ENCODE measurements around the gene EAF1. TPM values are rescaled to one million over a fixed set of nuclear protein-coding genes. Genes with fewer than 3 reads are reported as not detected.
"Not testable (repeated sequence)": the region's sequence is repeated elsewhere in the genome, so short reads cannot be mapped to it uniquely, and the experiment has no call there.

The EAF1 gene
- polyA plus RNA-seq (2013, experiment 1 of 2): 25.2 TPM
- polyA plus RNA-seq (2013, experiment 2 of 2): 20.2 TPM

GRCh38 chr3:15427182-15427880 lies at the start of gene EAF1, which contains the start of gene METTL6:
Gene EAF1 (plus strand): TSS chr3:15427598. CDS start chr3:15427780, 182 bp downstream.
Gene METTL6 (minus strand): TSS chr3:15427544. CDS start chr3:15426511, 1,033 bp downstream.
- Histone ChIP-seq H3K4me1 (ENCODE audit: control insufficient read depth, insufficient read depth, low read length, poor library complexity, severe bottlenecking) (peaks cover 14% of the 10 kb centered on the region), H3K27ac (ENCODE audit: low read depth, low read length, severe bottlenecking) (peak within 1 kb of the TSS; percentile 71), H3K4me3 (ENCODE audit: extremely low read depth, insufficient read depth, low read length, poor library complexity, severe bottlenecking) (peak within 1 kb of the TSS; percentile 95), H3K36me3 (ENCODE audit: control insufficient read depth, insufficient read depth, low read length) (peaks cover 69% of the 10 kb centered on the region), H3K9me3 (ENCODE audit: control insufficient read depth, low read length) (peaks cover 4% of the 10 kb centered on the region)
- WGBS, 2 experiments (ENCODE audit: insufficient coverage in 2 of 2): 0 to 1% methylated on average over 51 to 52 of the region's 52 CpGs

- no peaks in the 10 kb centered on the region for H3K36me3 ChIP-seq (ENCODE audit: control insufficient read depth, insufficient read depth, low read length)
- WGBS, 2 experiments (ENCODE audit: insufficient coverage in 2 of 2): 25 to 29% methylated on average over 11 to 13 of the region's 16 CpGs
- H3K9me3 ChIP-seq (ENCODE audit: control insufficient read depth, low read length): no peaks in the 10 kb centered on the region
- H3K27ac ChIP-seq (ENCODE audit: low read depth, low read length, severe bottlenecking): peak overlapping the region; percentile 80
- no peaks in the 10 kb centered on the region for H3K4me1 ChIP-seq (ENCODE audit: control insufficient read depth, insufficient read depth, low read length, poor library complexity, severe bottlenecking)
- no peak overlapping the region for H3K4me3 ChIP-seq (ENCODE audit: extremely low read depth, insufficient read depth, low read length, poor library complexity, severe bottlenecking)
Measured at GRCh38 chr3:15377961-15378791, 49.2 kb upstream of the EAF1 start.

- no peaks in the 10 kb centered on the region for H3K36me3 ChIP-seq (ENCODE audit: control insufficient read depth, insufficient read depth, low read length)
- H3K4me3 ChIP-seq (ENCODE audit: extremely low read depth, insufficient read depth, low read length, poor library complexity, severe bottlenecking): no peak overlapping the region
- peaks cover 6% of the 10 kb centered on the region for H3K9me3 ChIP-seq (ENCODE audit: control insufficient read depth, low read length)
- H3K27ac ChIP-seq (ENCODE audit: low read depth, low read length, severe bottlenecking): no peak overlapping the region
- WGBS, 2 experiments (ENCODE audit: insufficient coverage in 2 of 2): 92 to 100% methylated on average over 2 of the region's 6 CpGs
- H3K4me1 ChIP-seq (ENCODE audit: control insufficient read depth, insufficient read depth, low read length, poor library complexity, severe bottlenecking): no peaks in the 10 kb centered on the region
Measured at GRCh38 chr3:15380980-15381890, 46.2 kb upstream of the EAF1 start.

- WGBS, 2 experiments (ENCODE audit: insufficient coverage in 2 of 2): 80% methylated on average over 2 of the region's 3 CpGs; no CpG with 5 or more reads in 1 of the 2 experiments
- Histone ChIP-seq H3K36me3 (ENCODE audit: control insufficient read depth, insufficient read depth, low read length) (no peaks in the 10 kb centered on the region), H3K4me3 (ENCODE audit: extremely low read depth, insufficient read depth, low read length, poor library complexity, severe bottlenecking) (no peak overlapping the region), H3K9me3 (ENCODE audit: control insufficient read depth, low read length) (peaks cover 10% of the 10 kb centered on the region), H3K27ac (ENCODE audit: low read depth, low read length, severe bottlenecking) (no peak overlapping the region), H3K4me1 (ENCODE audit: control insufficient read depth, insufficient read depth, low read length, poor library complexity, severe bottlenecking) (no peaks in the 10 kb centered on the region)
Measured at GRCh38 chr3:15382405-15382923, 44.9 kb upstream of the EAF1 start.

GRCh38 chr3:15384510-15385237 lies 42.7 kb upstream of the EAF1 start:
- Histone ChIP-seq H3K36me3 (ENCODE audit: control insufficient read depth, insufficient read depth, low read length) (no peaks in the 10 kb centered on the region), H3K4me1 (ENCODE audit: control insufficient read depth, insufficient read depth, low read length, poor library complexity, severe bottlenecking) (no peaks in the 10 kb centered on the region), H3K9me3 (ENCODE audit: control insufficient read depth, low read length) (peaks cover 10% of the 10 kb centered on the region), H3K4me3 (ENCODE audit: extremely low read depth, insufficient read depth, low read length, poor library complexity, severe bottlenecking) (no peak overlapping the region), H3K27ac (ENCODE audit: low read depth, low read length, severe bottlenecking) (no peak overlapping the region)
- 89 to 100% methylated on average over 2 to 3 of the region's 4 CpGs for WGBS, 2 experiments (ENCODE audit: insufficient coverage in 2 of 2)

GRCh38 chr3:15385238-15385695 lies 42.1 kb upstream of the EAF1 start:
- H3K4me1 ChIP-seq (ENCODE audit: control insufficient read depth, insufficient read depth, low read length, poor library complexity, severe bottlenecking); H3K36me3 ChIP-seq (ENCODE audit: control insufficient read depth, insufficient read depth, low read length); H3K27ac ChIP-seq (ENCODE audit: low read depth, low read length, severe bottlenecking); H3K4me3 ChIP-seq (ENCODE audit: extremely low read depth, insufficient read depth, low read length, poor library complexity, severe bottlenecking); H3K9me3 ChIP-seq (ENCODE audit: control insufficient read depth, low read length): not testable (repeated sequence)
- 72 to 75% methylated on average over 7 to 8 of the region's 10 CpGs for WGBS, 2 experiments (ENCODE audit: insufficient coverage in 2 of 2)

GRCh38 chr3:15385901-15386653 lies 41.3 kb upstream of the EAF1 start:
- Histone ChIP-seq H3K4me3 (ENCODE audit: extremely low read depth, insufficient read depth, low read length, poor library complexity, severe bottlenecking) (no peak overlapping the region), H3K9me3 (ENCODE audit: control insufficient read depth, low read length) (peaks cover 10% of the 10 kb centered on the region), H3K36me3 (ENCODE audit: control insufficient read depth, insufficient read depth, low read length) (no peaks in the 10 kb centered on the region), H3K27ac (ENCODE audit: low read depth, low read length, severe bottlenecking) (no peak overlapping the region), H3K4me1 (ENCODE audit: control insufficient read depth, insufficient read depth, low read length, poor library complexity, severe bottlenecking) (no peaks in the 10 kb centered on the region)
- 75 to 85% methylated on average over 1 of the region's 1 CpG for WGBS, 2 experiments (ENCODE audit: insufficient coverage in 2 of 2)

GRCh38 chr3:15386654-15386955 lies 40.8 kb upstream of the EAF1 start:
- H3K9me3 ChIP-seq (ENCODE audit: control insufficient read depth, low read length); H3K4me1 ChIP-seq (ENCODE audit: control insufficient read depth, insufficient read depth, low read length, poor library complexity, severe bottlenecking); H3K36me3 ChIP-seq (ENCODE audit: control insufficient read depth, insufficient read depth, low read length); H3K4me3 ChIP-seq (ENCODE audit: extremely low read depth, insufficient read depth, low read length, poor library complexity, severe bottlenecking); H3K27ac ChIP-seq (ENCODE audit: low read depth, low read length, severe bottlenecking): not testable (repeated sequence)
- 87 to 92% methylated on average over 3 to 5 of the region's 5 CpGs for WGBS, 2 experiments (ENCODE audit: insufficient coverage in 2 of 2)

- Histone ChIP-seq H3K4me3 (ENCODE audit: extremely low read depth, insufficient read depth, low read length, poor library complexity, severe bottlenecking) (no peak overlapping the region), H3K4me1 (ENCODE audit: control insufficient read depth, insufficient read depth, low read length, poor library complexity, severe bottlenecking) (no peaks in the 10 kb centered on the region), H3K9me3 (ENCODE audit: control insufficient read depth, low read length) (peaks cover 10% of the 10 kb centered on the region), H3K27ac (ENCODE audit: low read depth, low read length, severe bottlenecking) (no peak overlapping the region), H3K36me3 (ENCODE audit: control insufficient read depth, insufficient read depth, low read length) (no peaks in the 10 kb centered on the region)
- WGBS, 2 experiments (ENCODE audit: insufficient coverage in 2 of 2): 100% methylated on average over 1 of the region's 1 CpG
Measured at GRCh38 chr3:15387171-15387581, 40.2 kb upstream of the EAF1 start.

All from mesodermal cell (in vitro differentiated cells).